ENCODE data around the gene HELZ2.
"Not testable (repeated sequence)": the region's sequence is repeated elsewhere in the genome, so short reads cannot be mapped to it uniquely, and the experiment has no call there.

Gene HELZ2

GRCh38 chr20:63574156-63574828 is at the start of gene HELZ2:
Gene HELZ2, minus strand, starts transcription at chr20:63574239. Its CDS starts 1,854 bp downstream, at chr20:63572385.
- peak; percentile 88 for DNase-seq

GRCh38 chr20:63622732-63623131 is 48.7 kb upstream of the HELZ2 start:
- no peak for DNase-seq

- DNase-seq = no peak
Observed at GRCh38 chr20:63622096-63622495, 48.1 kb upstream of the HELZ2 start.

GRCh38 chr20:63620991-63621390 is 47.0 kb upstream of the HELZ2 start:
- DNase-seq = no peak

GRCh38 chr20:63619505-63619904 is 45.5 kb upstream of the HELZ2 start:
- no peak for DNase-seq

- DNase-seq = no peak
Observed at GRCh38 chr20:63619086-63619485, 45.0 kb upstream of the HELZ2 start.

GRCh38 chr20:63618291-63618980 is 44.4 kb upstream of the HELZ2 start:
- no peak for DNase-seq

- no peak for DNase-seq
Observed at GRCh38 chr20:63617876-63618265, 43.8 kb upstream of the HELZ2 start.

- DNase-seq = no peak
Observed at GRCh38 chr20:63617092-63617875, 43.2 kb upstream of the HELZ2 start.

GRCh38 chr20:63613863-63614594 is 40.0 kb upstream of the HELZ2 start:
- not testable (repeated sequence) for DNase-seq

- DNase-seq = peak; percentile 56
Observed at GRCh38 chr20:63612276-63612931, 38.4 kb upstream of the HELZ2 start.

- DNase-seq = no peak
Observed at GRCh38 chr20:63611646-63612045, 37.6 kb upstream of the HELZ2 start.

GRCh38 chr20:63610581-63611435 is 36.8 kb upstream of the HELZ2 start:
- no peak for DNase-seq

GRCh38 chr20:63606686-63607085 is 32.6 kb upstream of the HELZ2 start:
- no peak for DNase-seq

GRCh38 chr20:63602321-63602720 is 28.3 kb upstream of the HELZ2 start:
- DNase-seq = no peak

- peak; percentile 68 for DNase-seq
Observed at GRCh38 chr20:63601679-63602078, 27.6 kb upstream of the HELZ2 start.

GRCh38 chr20:63599396-63600050 is 25.5 kb upstream of the HELZ2 start:
- no peak for DNase-seq

GRCh38 chr20:63598479-63599395 is 24.7 kb upstream of the HELZ2 start:
- DNase-seq = no peak

GRCh38 chr20:63597651-63598478 is 23.8 kb upstream of the HELZ2 start:
- DNase-seq = no peak

Measured in activated effector memory CD4-positive, alpha-beta T cell treated with anti-CD3 and anti-CD28 coated beads, Interleukin-2, amount 50 U/mL, for 16 hours (primary cell).